Measurements from ENCODE around the gene AHCTF1. TPM values are rescaled to one million over a fixed set of nuclear protein-coding genes. Genes with fewer than 3 reads are reported as not detected.
"Not testable (repeated sequence)": the region's sequence is repeated elsewhere in the genome, so short reads cannot be mapped to it uniquely, and the experiment has no call there.

Gene AHCTF1
- total RNA-seq, 1 experiment from 2014 or later = 65.8 TPM

GRCh38 chr1:246891105-246891504, 40.6 kb downstream of the AHCTF1 start:
- BruUV-seq (replicated peaks) = no TSS peak
- no peak overlapping the region for H3K27ac ChIP-seq (ENCODE audit: low read depth, low read length, poor library complexity, severe bottlenecking)
- TF ChIP-seq CTCF (conservative IDR thresholded peaks at IDR 0.05; ENCODE audit: low read depth, low read length) (no peak), EZH2 (IDR thresholded peaks at IDR 0.05; ENCODE audit: borderline replicate concordance, low read depth, low read length, poor library complexity, severe bottlenecking) (no peak)
- no peak for DNase-seq (ENCODE audit: low spot score)
- intact Hi-C loops (cut with micrococcal nuclease; ENCODE audit: unreplicated experiment) = no loop called here
- CTCF ChIA-PET = no interaction called here
- POLR2A ChIA-PET (ENCODE audit: low non-redundant PET) = no interaction called here
- H3K27me3 ChIP-seq (replicated peaks; ENCODE audit: insufficient read depth, low read depth, low read length, poor library complexity) = no peaks in the 10 kb centered on the region
- no peaks in the 10 kb centered on the region for H3K9me3 ChIP-seq (ENCODE audit: low read depth, low read length, poor library complexity, severe bottlenecking)
- H3K4me3 ChIP-seq (ENCODE audit: low read depth, low read length, poor library complexity, severe bottlenecking) = no peak overlapping the region
- H3K36me3 ChIP-seq (ENCODE audit: insufficient read depth, low read length, poor library complexity, severe bottlenecking) = peaks cover 78% of the 10 kb centered on the region
- H3K4me1 ChIP-seq (ENCODE audit: insufficient read depth, low read length, poor library complexity, severe bottlenecking) = no peaks in the 10 kb centered on the region

- POLR2A ChIA-PET (ENCODE audit: low non-redundant PET) = no interaction called here
- no peaks in the 10 kb centered on the region for H3K9me3 ChIP-seq (ENCODE audit: low read depth, low read length, poor library complexity, severe bottlenecking)
- H3K36me3 ChIP-seq (ENCODE audit: insufficient read depth, low read length, poor library complexity, severe bottlenecking) = peaks cover 73% of the 10 kb centered on the region
- no TSS peak for BruUV-seq (replicated peaks)
- no peak overlapping the region for H3K4me3 ChIP-seq (ENCODE audit: low read depth, low read length, poor library complexity, severe bottlenecking)
- no peaks in the 10 kb centered on the region for H3K27me3 ChIP-seq (replicated peaks; ENCODE audit: insufficient read depth, low read depth, low read length, poor library complexity)
- DNase-seq (ENCODE audit: low spot score) = no peak
- no peaks in the 10 kb centered on the region for H3K4me1 ChIP-seq (ENCODE audit: insufficient read depth, low read length, poor library complexity, severe bottlenecking)
- no peak overlapping the region for H3K27ac ChIP-seq (ENCODE audit: low read depth, low read length, poor library complexity, severe bottlenecking)
- TF ChIP-seq CTCF (conservative IDR thresholded peaks at IDR 0.05; ENCODE audit: low read depth, low read length) = no peak
- no peak for TF ChIP-seq EZH2 (IDR thresholded peaks at IDR 0.05; ENCODE audit: borderline replicate concordance, low read depth, low read length, poor library complexity, severe bottlenecking)
- intact Hi-C loops (cut with micrococcal nuclease; ENCODE audit: unreplicated experiment) = no loop called here
- CTCF ChIA-PET = no interaction called here
These were observed 43.2 kb downstream of the AHCTF1 start for GRCh38 chr1:246888522-246888921.

GRCh38 chr1:246885389-246885788, 46.4 kb downstream of the AHCTF1 start:
- H3K4me1 ChIP-seq (ENCODE audit: insufficient read depth, low read length, poor library complexity, severe bottlenecking); H3K4me3 ChIP-seq (ENCODE audit: low read depth, low read length, poor library complexity, severe bottlenecking); H3K27me3 ChIP-seq (replicated peaks; ENCODE audit: insufficient read depth, low read depth, low read length, poor library complexity); DNase-seq (ENCODE audit: low spot score); BruUV-seq (replicated peaks); H3K9me3 ChIP-seq (ENCODE audit: low read depth, low read length, poor library complexity, severe bottlenecking); intact Hi-C loops (cut with micrococcal nuclease; ENCODE audit: unreplicated experiment); CTCF ChIA-PET; POLR2A ChIA-PET (ENCODE audit: low non-redundant PET); H3K27ac ChIP-seq (ENCODE audit: low read depth, low read length, poor library complexity, severe bottlenecking): not testable (repeated sequence)
- H3K36me3 ChIP-seq (ENCODE audit: insufficient read depth, low read length, poor library complexity, severe bottlenecking) = peaks cover 72% of the 10 kb centered on the region

DNA sequence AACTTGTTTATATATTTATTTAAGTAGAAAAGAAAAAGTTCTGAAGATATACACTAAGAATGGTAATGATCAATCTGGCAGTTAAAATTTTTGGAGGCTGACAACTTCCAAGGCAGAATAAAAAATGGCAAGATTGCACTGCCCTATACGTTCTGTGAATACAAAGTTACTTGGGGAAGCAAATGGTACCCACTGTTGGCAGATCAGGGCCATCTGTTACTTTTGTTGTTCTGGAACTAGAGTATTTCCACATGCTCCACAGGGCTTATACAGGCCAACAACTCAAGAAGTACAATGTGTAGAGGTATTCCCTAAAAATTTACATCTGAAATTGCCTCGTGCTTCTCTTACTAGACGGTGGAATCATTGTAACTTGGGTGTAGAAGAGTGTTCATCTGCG, 53.2 kb downstream of the AHCTF1 start:
- CTCF ChIA-PET = no interaction called here
- Histone ChIP-seq H3K4me3 (ENCODE audit: low read depth, low read length, poor library complexity, severe bottlenecking) (no peak overlapping the region), H3K4me1 (ENCODE audit: insufficient read depth, low read length, poor library complexity, severe bottlenecking) (no peaks in the 10 kb centered on the region), H3K36me3 (ENCODE audit: insufficient read depth, low read length, poor library complexity, severe bottlenecking) (peaks cover 55% of the 10 kb centered on the region), H3K27ac (ENCODE audit: low read depth, low read length, poor library complexity, severe bottlenecking) (no peak overlapping the region), H3K9me3 (ENCODE audit: low read depth, low read length, poor library complexity, severe bottlenecking) (no peaks in the 10 kb centered on the region), H3K27me3 (replicated peaks; ENCODE audit: insufficient read depth, low read depth, low read length, poor library complexity) (no peaks in the 10 kb centered on the region)
- POLR2A ChIA-PET (ENCODE audit: low non-redundant PET) = no interaction called here
- BruUV-seq (replicated peaks) = no TSS peak
- no peak for DNase-seq (ENCODE audit: low spot score)
- intact Hi-C loops (cut with micrococcal nuclease; ENCODE audit: unreplicated experiment) = no loop called here
- no peak for TF ChIP-seq EZH2 (IDR thresholded peaks at IDR 0.05; ENCODE audit: borderline replicate concordance, low read depth, low read length, poor library complexity, severe bottlenecking)
- TF ChIP-seq CTCF (conservative IDR thresholded peaks at IDR 0.05; ENCODE audit: low read depth, low read length) = no peak

Measured in A673 (cell line).